Measurements from ENCODE around the gene C17orf50. TPM values are rescaled to one million over a fixed set of nuclear protein-coding genes. Genes with fewer than 3 reads are reported as not detected.

Gene C17orf50
- total RNA-seq, 2 experiments from 2014 or later = not detected

GRCh38 chr17:35793257-35793656 lies 32.6 kb downstream of the C17orf50 start:
- TF ChIP-seq CTCF (IDR thresholded peaks at IDR 0.05) = no peak
- H3K36me3 ChIP-seq (ENCODE audit: insufficient read depth, low read length) = no peaks in the 10 kb centered on the region
- DNase-seq (no peak), ATAC-seq (ENCODE audit: poor library complexity) (no peak)
- peaks cover 15 to 22% of the 10 kb centered on the region in 2 experiments for H3K27me3 ChIP-seq (ENCODE audit: control insufficient read depth in 1 of 2, insufficient read depth in 2 of 2, low read length in 2 of 2)
- H3K4me1 ChIP-seq (ENCODE audit: insufficient read depth, low read length) = peaks cover 18% of the 10 kb centered on the region
- Mint-ChIP-seq H3K4me1 (ENCODE audit: low read depth) (peaks cover 47% of the 10 kb centered on the region), H3K27me3 (peaks cover 30% of the 10 kb centered on the region), H3K36me3 (ENCODE audit: low read depth) (no peaks in the 10 kb centered on the region), H3K4me3 (peak overlapping the region; percentile 86), H3K27ac (no peak overlapping the region), H3K9me3 (no peaks in the 10 kb centered on the region)
- intact Hi-C loops (cut with DNase I, micrococcal nuclease) = no loop called here
- POLR2A ChIA-PET = interaction anchor here (7.9 kb wide), 1 partner anchor 16 kb away, joined by 49 read pairs; the partner anchor contains the start of gene TAF15
- H3K4me3 ChIP-seq (ENCODE audit: low read length) = no peak overlapping the region
- CTCF ChIA-PET = interaction anchor here (0.9 to 1.4 kb wide), 2 partner anchors 12 to 29 kb away, joined by 3 to 10 read pairs; no protein-coding TSS in a partner anchor
- H3K9me3 ChIP-seq (ENCODE audit: control insufficient read depth in 1 of 2, insufficient read depth in 1 of 2, low read length in 2 of 2) = no peaks in the 10 kb centered on the region
- H3K27ac ChIP-seq (ENCODE audit: low read depth in 1 of 2, low read length in 2 of 2) = no peak overlapping the region

- H3K27me3 ChIP-seq (ENCODE audit: control insufficient read depth in 1 of 2, insufficient read depth in 2 of 2, low read length in 2 of 2) = peaks cover 15 to 22% of the 10 kb centered on the region in 2 experiments
- peak in 8 of 14 experiments; percentile 20 to 63 (median 41) for DNase-seq
- H3K4me3 Mint-ChIP-seq = peak within 1 kb of the TSS; percentile 86
- H3K27me3 Mint-ChIP-seq = peaks cover 30% of the 10 kb centered on the region
- peak within 1 kb of the TSS; percentile 53 for H3K4me3 ChIP-seq (ENCODE audit: low read length)
- H3K36me3 Mint-ChIP-seq (ENCODE audit: low read depth) = no peaks in the 10 kb centered on the region
- H3K4me1 Mint-ChIP-seq (ENCODE audit: low read depth) = peaks cover 40% of the 10 kb centered on the region
- no peaks in the 10 kb centered on the region for H3K9me3 Mint-ChIP-seq
- H3K27ac Mint-ChIP-seq = no peak within 1 kb of the TSS
- intact Hi-C loops (cut with DNase I, micrococcal nuclease) = no loop called here
- peaks cover 18% of the 10 kb centered on the region for H3K4me1 ChIP-seq (ENCODE audit: insufficient read depth, low read length)
- H3K9me3 ChIP-seq (ENCODE audit: control insufficient read depth in 1 of 2, insufficient read depth in 1 of 2, low read length in 2 of 2) = no peaks in the 10 kb centered on the region
- no peak for TF ChIP-seq CTCF (IDR thresholded peaks at IDR 0.05)
- no peaks in the 10 kb centered on the region for H3K36me3 ChIP-seq (ENCODE audit: insufficient read depth, low read length)
- CTCF ChIA-PET = interaction anchor here (0.9 to 3.6 kb wide), 4 partner anchors 9 to 31 kb away, joined by 3 to 16 read pairs (median 10); partner anchors contain the start of gene TAF15
- peak; percentile 83 for ATAC-seq (ENCODE audit: poor library complexity)
- POLR2A ChIA-PET = interaction anchor here (0.6 to 7.9 kb wide), 5 partner anchors 14 to 38 kb away, joined by 3 to 49 read pairs (median 3); partner anchors contain the start of gene TAF15
- H3K27ac ChIP-seq (ENCODE audit: low read depth in 1 of 2, low read length in 2 of 2) = no peak within 1 kb of the TSS
Measured at GRCh38 chr17:35795007-35795870, 34.6 kb downstream of the C17orf50 start, which contains the start of gene MMP28. MMP28 (minus strand) TSS chr17:35795641; CDS start chr17:35795377, 264 bp downstream.

GRCh38 chr17:35795871-35796265 lies 35.2 kb downstream of the C17orf50 start:
- Histone ChIP-seq H3K4me3 (ENCODE audit: low read length) (peak overlapping the region; percentile 38), H3K27ac (ENCODE audit: low read depth in 1 of 2, low read length in 2 of 2) (no peak overlapping the region), H3K9me3 (ENCODE audit: control insufficient read depth in 1 of 2, insufficient read depth in 1 of 2, low read length in 2 of 2) (no peaks in the 10 kb centered on the region), H3K36me3 (ENCODE audit: insufficient read depth, low read length) (no peaks in the 10 kb centered on the region), H3K27me3 (ENCODE audit: control insufficient read depth in 1 of 2, insufficient read depth in 2 of 2, low read length in 2 of 2) (peaks cover 15 to 22% of the 10 kb centered on the region in 2 experiments), H3K4me1 (ENCODE audit: insufficient read depth, low read length) (peaks cover 24% of the 10 kb centered on the region)
- intact Hi-C loops (cut with DNase I, micrococcal nuclease) = no loop called here
- POLR2A ChIA-PET = interaction anchor here (0.6 to 7.9 kb wide), 4 partner anchors 13 to 38 kb away, joined by 3 to 49 read pairs (median 8); partner anchors contain the start of gene TAF15
- Mint-ChIP-seq H3K27me3 (peaks cover 30% of the 10 kb centered on the region), H3K27ac (no peak overlapping the region), H3K36me3 (ENCODE audit: low read depth) (no peaks in the 10 kb centered on the region), H3K4me3 (peak overlapping the region; percentile 83), H3K9me3 (no peaks in the 10 kb centered on the region), H3K4me1 (ENCODE audit: low read depth) (peaks cover 43% of the 10 kb centered on the region)
- TF ChIP-seq CTCF (IDR thresholded peaks at IDR 0.05) = no peak
- no peak for DNase-seq
- CTCF ChIA-PET = interaction anchor here (1.4 to 3.6 kb wide), 3 partner anchors 8 to 32 kb away, joined by 6 to 16 read pairs (median 15); partner anchors contain the start of gene TAF15
- no peak for ATAC-seq (ENCODE audit: poor library complexity)

Data from CD4-positive, alpha-beta T cell (primary cell).